ENCODE data around the gene SDK1. TPM values are rescaled to one million over a fixed set of nuclear protein-coding genes. Genes with fewer than 3 reads are reported as not detected.

SDK1 gene
- total RNA-seq, 1 donor from 2014 or later = 225 TPM

DNA sequence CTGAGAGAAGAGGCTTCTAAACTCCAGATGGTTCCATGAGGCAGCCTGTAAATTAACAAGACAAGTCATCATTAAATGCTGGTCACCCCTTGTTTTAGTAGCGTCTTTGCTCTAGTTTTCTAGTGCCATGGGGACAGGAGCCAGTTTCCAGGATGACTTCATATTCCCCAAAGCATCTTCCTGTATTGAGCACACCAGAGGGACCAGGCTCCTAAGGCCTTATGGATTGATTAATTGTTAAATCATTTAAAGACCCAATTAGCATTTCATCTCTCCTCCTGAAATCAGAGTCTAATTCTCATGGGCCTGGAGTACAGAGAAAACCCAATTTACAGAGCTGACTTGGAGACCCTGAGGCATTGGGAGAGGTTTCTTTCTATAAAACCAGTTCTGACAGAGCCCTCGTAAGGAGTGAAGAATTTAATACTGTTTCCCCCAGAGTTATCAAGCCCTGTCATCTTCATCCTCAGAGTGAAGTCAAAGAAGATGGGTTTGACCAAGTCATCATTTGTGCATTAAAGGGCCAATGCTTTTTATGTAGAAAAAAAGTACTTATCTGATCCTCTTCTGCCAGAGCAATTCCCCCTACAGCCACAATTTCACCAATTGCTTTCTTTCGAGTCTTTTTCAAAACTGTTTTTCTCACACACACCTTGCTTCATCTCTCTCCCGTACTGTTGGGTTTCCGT lies 678.7 kb downstream of the SDK1 start:
- H3K27me3 Mint-ChIP-seq (ENCODE audit: unreplicated experiment) = peaks cover 15% of the 10 kb centered on the region
- peak overlapping the region; percentile 56 for H3K27ac Mint-ChIP-seq (ENCODE audit: unreplicated experiment)

DNA sequence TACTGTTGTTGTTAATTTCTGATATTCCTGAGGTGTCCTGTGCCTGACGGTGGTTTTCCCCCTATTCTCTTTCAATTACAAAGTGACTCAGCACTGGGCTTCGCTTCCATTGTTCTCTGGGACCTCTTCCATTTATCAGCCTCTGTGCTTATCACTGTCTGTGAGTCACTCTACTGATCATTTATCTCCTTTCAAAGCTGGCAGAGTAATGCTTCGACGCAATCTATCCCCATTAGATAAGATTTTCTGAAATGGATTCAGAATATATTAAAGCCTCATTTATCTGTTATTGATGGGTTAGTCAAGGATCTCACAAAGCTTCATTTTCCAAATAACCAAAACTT lies 679.2 kb downstream of the SDK1 start:
- TF ChIP-seq, protein P1, sequence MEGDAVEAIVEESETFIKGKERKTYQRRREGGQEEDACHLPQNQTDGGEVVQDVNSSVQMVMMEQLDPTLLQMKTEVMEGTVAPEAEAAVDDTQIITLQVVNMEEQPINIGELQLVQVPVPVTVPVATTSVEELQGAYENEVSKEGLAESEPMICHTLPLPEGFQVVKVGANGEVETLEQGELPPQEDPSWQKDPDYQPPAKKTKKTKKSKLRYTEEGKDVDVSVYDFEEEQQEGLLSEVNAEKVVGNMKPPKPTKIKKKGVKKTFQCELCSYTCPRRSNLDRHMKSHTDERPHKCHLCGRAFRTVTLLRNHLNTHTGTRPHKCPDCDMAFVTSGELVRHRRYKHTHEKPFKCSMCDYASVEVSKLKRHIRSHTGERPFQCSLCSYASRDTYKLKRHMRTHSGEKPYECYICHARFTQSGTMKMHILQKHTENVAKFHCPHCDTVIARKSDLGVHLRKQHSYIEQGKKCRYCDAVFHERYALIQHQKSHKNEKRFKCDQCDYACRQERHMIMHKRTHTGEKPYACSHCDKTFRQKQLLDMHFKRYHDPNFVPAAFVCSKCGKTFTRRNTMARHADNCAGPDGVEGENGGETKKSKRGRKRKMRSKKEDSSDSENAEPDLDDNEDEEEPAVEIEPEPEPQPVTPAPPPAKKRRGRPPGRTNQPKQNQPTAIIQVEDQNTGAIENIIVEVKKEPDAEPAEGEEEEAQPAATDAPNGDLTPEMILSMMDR (IDR thresholded peaks at IDR 0.05; ENCODE audit: partially characterized antibody, unreplicated experiment) = no peak
- Mint-ChIP-seq H3K27ac (ENCODE audit: unreplicated experiment) (peak overlapping the region; percentile 56), H3K27me3 (ENCODE audit: unreplicated experiment) (peaks cover 15% of the 10 kb centered on the region), H3K36me3 (ENCODE audit: unreplicated experiment) (peaks cover 52% of the 10 kb centered on the region), H3K4me1 (ENCODE audit: low read depth, unreplicated experiment) (peaks cover 24% of the 10 kb centered on the region), H3K9me3 (ENCODE audit: unreplicated experiment) (peaks cover 32% of the 10 kb centered on the region), H3K4me3 (ENCODE audit: unreplicated experiment) (no peak overlapping the region)
- no peak for DNase-seq

More for the DNA sequence above, 678.7 kb downstream of the SDK1 start:
- TF ChIP-seq, protein P1 (IDR thresholded peaks at IDR 0.05; ENCODE audit: partially characterized antibody, unreplicated experiment) = no peak
- H3K9me3 Mint-ChIP-seq (ENCODE audit: unreplicated experiment) = peaks cover 35% of the 10 kb centered on the region
- H3K36me3 Mint-ChIP-seq (ENCODE audit: unreplicated experiment) = peaks cover 57% of the 10 kb centered on the region
- no peak for DNase-seq
- H3K4me1 Mint-ChIP-seq (ENCODE audit: low read depth, unreplicated experiment) = peaks cover 23% of the 10 kb centered on the region
- H3K4me3 Mint-ChIP-seq (ENCODE audit: unreplicated experiment) = no peak overlapping the region

DNA sequence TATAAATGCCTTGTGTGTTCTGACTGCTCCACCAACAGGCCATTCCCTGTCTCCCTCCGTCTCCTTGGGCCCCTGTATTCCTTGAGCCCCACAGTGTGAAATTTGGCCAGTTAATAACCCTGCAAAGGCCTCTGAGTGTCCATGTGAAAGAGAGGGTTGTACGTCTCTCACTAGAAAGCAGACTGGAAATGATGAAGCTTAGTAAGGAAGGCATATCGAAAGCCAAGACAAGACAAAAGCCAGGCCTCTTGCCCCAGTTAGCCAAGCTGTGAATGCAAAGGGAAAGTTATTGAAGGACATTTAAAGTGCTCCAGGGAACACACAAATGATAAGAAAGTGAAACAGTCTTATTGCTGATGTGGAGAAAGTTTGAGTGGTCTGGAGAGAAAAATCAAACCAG lies 680.2 kb downstream of the SDK1 start:
- Mint-ChIP-seq H3K4me1 (ENCODE audit: low read depth, unreplicated experiment) (peaks cover 24% of the 10 kb centered on the region), H3K9me3 (ENCODE audit: unreplicated experiment) (peaks cover 30% of the 10 kb centered on the region), H3K27me3 (ENCODE audit: unreplicated experiment) (peaks cover 15% of the 10 kb centered on the region), H3K4me3 (ENCODE audit: unreplicated experiment) (no peak overlapping the region), H3K36me3 (ENCODE audit: unreplicated experiment) (peaks cover 48% of the 10 kb centered on the region), H3K27ac (ENCODE audit: unreplicated experiment) (no peak overlapping the region)
- TF ChIP-seq, protein P1 (IDR thresholded peaks at IDR 0.05; ENCODE audit: partially characterized antibody, unreplicated experiment) = no peak
- DNase-seq = no peak

DNA sequence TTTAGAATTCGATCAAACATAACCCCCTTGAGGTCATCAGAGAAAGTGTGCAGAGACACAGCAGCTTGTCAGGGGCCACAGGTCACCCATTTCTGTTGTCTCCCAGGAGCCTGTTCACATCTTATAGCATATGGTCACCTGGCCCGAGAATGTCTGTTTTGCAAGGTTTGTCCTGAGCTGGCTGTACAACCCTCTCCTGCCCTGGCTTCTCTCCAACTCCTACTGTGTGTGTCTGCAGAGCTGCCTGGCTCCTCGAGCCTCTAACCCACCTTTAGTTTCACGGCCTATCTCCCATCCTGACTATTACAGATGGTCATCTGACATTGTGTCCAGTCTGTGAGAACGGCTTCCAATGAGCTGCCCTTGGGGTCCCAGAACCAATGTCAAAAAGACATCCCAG lies 683.4 kb downstream of the SDK1 start:
- peak overlapping the region; percentile 17 for H3K27ac Mint-ChIP-seq (ENCODE audit: unreplicated experiment)
- no peak overlapping the region for H3K4me3 Mint-ChIP-seq (ENCODE audit: unreplicated experiment)
- TF ChIP-seq, protein P1 (IDR thresholded peaks at IDR 0.05; ENCODE audit: partially characterized antibody, unreplicated experiment) = no peak
- no peak for DNase-seq
- H3K9me3 Mint-ChIP-seq (ENCODE audit: unreplicated experiment) = peaks cover 31% of the 10 kb centered on the region
- H3K4me1 Mint-ChIP-seq (ENCODE audit: low read depth, unreplicated experiment) = peaks cover 21% of the 10 kb centered on the region
- H3K27me3 Mint-ChIP-seq (ENCODE audit: unreplicated experiment) = peaks cover 19% of the 10 kb centered on the region
- peaks cover 43% of the 10 kb centered on the region for H3K36me3 Mint-ChIP-seq (ENCODE audit: unreplicated experiment)

DNA sequence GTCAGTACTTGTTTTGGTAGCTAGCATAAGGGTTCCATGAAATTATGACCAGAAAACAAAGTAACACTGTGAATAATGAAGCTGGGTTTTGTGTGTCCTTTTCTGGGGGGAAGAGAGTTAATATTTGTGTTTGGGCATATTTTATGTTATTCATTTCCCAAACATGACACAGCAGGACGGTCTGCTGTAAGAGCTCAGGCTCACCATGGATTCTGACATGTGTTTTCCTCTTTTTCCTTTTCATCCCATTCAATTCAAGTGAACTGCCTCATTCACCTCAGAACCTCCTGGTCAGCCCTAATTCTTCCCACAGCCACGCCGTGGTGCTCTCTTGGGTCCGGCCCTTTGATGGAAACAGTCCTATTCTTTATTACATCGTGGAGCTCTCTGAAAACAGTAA lies 685.9 kb downstream of the SDK1 start:
- Mint-ChIP-seq H3K27ac (ENCODE audit: unreplicated experiment) (no peak overlapping the region), H3K36me3 (ENCODE audit: unreplicated experiment) (peaks cover 42% of the 10 kb centered on the region), H3K27me3 (ENCODE audit: unreplicated experiment) (peaks cover 27% of the 10 kb centered on the region), H3K4me1 (ENCODE audit: low read depth, unreplicated experiment) (peaks cover 18% of the 10 kb centered on the region), H3K9me3 (ENCODE audit: unreplicated experiment) (peaks cover 31% of the 10 kb centered on the region), H3K4me3 (ENCODE audit: unreplicated experiment) (no peak overlapping the region)
- TF ChIP-seq, protein P1 (IDR thresholded peaks at IDR 0.05; ENCODE audit: partially characterized antibody, unreplicated experiment) = no peak
- DNase-seq = no peak
